H1 (cell line): Measurements from ENCODE around the gene ORMDL2. TPM values are rescaled to one million over a fixed set of nuclear protein-coding genes. Genes with fewer than 3 reads are reported as not detected.

Source experiments
- CTCF ChIA-PET: fragments of 300-600 bp; sonication (Branson Sonifier 250); formaldehyde crosslinking; loops from one replicate; lab custom pipeline; 2021; ENCODE audit not compliant: partially characterized antibody; lab: Charles Lee
- POLR2A ChIA-PET: fragments of 300-600 bp; sonication (Branson Sonifier 250); formaldehyde crosslinking; loops from one replicate; lab custom pipeline; 2021; ENCODE audit warnings: inconsistent platforms; ENCODE audit not compliant: partially characterized antibody; lab: Charles Lee
- DNase-seq, 2 experiments: peaks; one replicate each; pipeline versions ENCODE4 v3.0.0 to v3.0.0-alpha.2; 2010 to 2022; ENCODE audit warnings: low spot score in 2 of 2, low read depth in 1 of 2, mixed read lengths in 1 of 2
- FAIRE-seq: peaks from 2 replicates; lab custom pipeline; 2011; peaks lifted over from hg19 to GRCh38; lab: Jason Lieb, UNC
- H2AFZ ChIP-seq: 2 replicates; pipeline ENCODE4 v1.8.1; 2012; ENCODE audit warnings: low read length, inconsistent platforms
- H2AK5ac ChIP-seq: 2 replicates; pipeline ENCODE4 v1.6.1; 2013; ENCODE audit warnings: low read depth, low read length
- H2BK120ac ChIP-seq: replicated peaks from 2 replicates; pipeline ENCODE3; 2013; ENCODE audit warnings: low read depth, low read length, inconsistent platforms
- H2BK12ac ChIP-seq: 2 replicates; pipeline ENCODE4 v1.6.1; 2013; ENCODE audit warnings: low read depth, low read length
- H2BK15ac ChIP-seq: 2 replicates; pipeline ENCODE4 v1.6.1; 2013; ENCODE audit warnings: low read length
- H2BK20ac ChIP-seq: 2 replicates; pipeline ENCODE4 v1.6.1; 2013; ENCODE audit warnings: low read length
- H2BK5ac ChIP-seq: 2 replicates; pipeline ENCODE4 v1.6.1; 2013; ENCODE audit warnings: low read depth, low read length
- H3K14ac ChIP-seq: 2 replicates; pipeline ENCODE4 v1.6.1; 2013; ENCODE audit warnings: inconsistent platforms; ENCODE audit not compliant: insufficient read length
- H3K18ac ChIP-seq: 2 replicates; pipeline ENCODE4 v1.6.1; 2013; ENCODE audit warnings: low read length; ENCODE audit errors: extremely low read depth
- H3K23ac ChIP-seq: 2 replicates; pipeline ENCODE4 v1.6.1; 2013; ENCODE audit warnings: inconsistent platforms; ENCODE audit not compliant: insufficient read length
- H3K23me2 ChIP-seq: 2 replicates; pipeline ENCODE4 v1.6.1; 2013; ENCODE audit warnings: low read depth, low read length
- H3K27ac ChIP-seq: 2 replicates; pipeline ENCODE4 v1.6.1; 2011; ENCODE audit warnings: low read depth, low read length, inconsistent platforms
- H3K27me3 ChIP-seq, 4 experiments: replicated peaks in 1 of 4; 1 replicate in 1 of 4; 2 replicates in 3 of 4; pipeline versions ENCODE4 v1.6.1 to v1.8.1; 2011 to 2013; ENCODE audit warnings: low read length in 3 of 4, mild to moderate bottlenecking in 3 of 4, inconsistent platforms in 2 of 4, mixed read lengths in 2 of 4, moderate library complexity in 1 of 4; ENCODE audit not compliant: control insufficient read depth in 3 of 4, insufficient read depth in 3 of 4; ENCODE audit errors: extremely low read depth in 1 of 4
- H3K36me3 ChIP-seq, 4 experiments: 2 replicates each; pipeline versions ENCODE4 v1.6.1 to v1.8.1; 2011 to 2013; ENCODE audit warnings: mild to moderate bottlenecking in 4 of 4, low read length in 3 of 4, moderate library complexity in 2 of 4, control low read depth in 1 of 4, inconsistent platforms in 1 of 4; ENCODE audit not compliant: insufficient read depth in 4 of 4, control insufficient read depth in 2 of 4
- H3K4ac ChIP-seq: replicated peaks from 2 replicates; pipeline ENCODE3; 2013; ENCODE audit warnings: low read length, low read depth, mixed read lengths, inconsistent platforms; ENCODE audit not compliant: insufficient read length
- H3K4me1 ChIP-seq, 4 experiments: replicated peaks in 1 of 4; 1 replicate in 1 of 4; 2 replicates in 3 of 4; pipeline versions ENCODE4 v1.6.1 to v1.8.1; 2011 to 2013; ENCODE audit warnings: low read length in 3 of 4, inconsistent platforms in 2 of 4, mixed read lengths in 1 of 4; ENCODE audit not compliant: insufficient read depth in 4 of 4, control insufficient read depth in 3 of 4
- H3K4me2 ChIP-seq, 2 experiments: 2 replicates each; pipeline versions ENCODE4 v1.6.1 to v1.8.1; 2011 to 2013; ENCODE audit warnings: low read depth in 2 of 2, low read length in 2 of 2, control low read depth in 1 of 2, inconsistent platforms in 1 of 2, mild to moderate bottlenecking in 1 of 2; ENCODE audit not compliant: insufficient read depth in 1 of 2
- H3K4me3 ChIP-seq, 4 experiments: fragments of 200-600, 300-600 bp in 1 of 4; sonication (generic), shearing (Covaris generic), sonication (Bioruptor Twin) in 1 of 4; 2 replicates each; pipeline versions ENCODE4 v1.5.1 to v1.8.1; 2011 to 2016; ENCODE audit warnings: low read length in 4 of 4, low read depth in 3 of 4, control low read depth in 2 of 4, inconsistent platforms in 2 of 4, mild to moderate bottlenecking in 2 of 4, mixed read lengths in 1 of 4, moderate library complexity in 1 of 4; ENCODE audit not compliant: insufficient read depth in 2 of 4; ENCODE audit errors: extremely low read depth in 1 of 4
- H3K56ac ChIP-seq: replicated peaks from 2 replicates; pipeline ENCODE3; 2013; ENCODE audit warnings: low read depth, mild to moderate bottlenecking, mixed read lengths, low read length, inconsistent platforms; ENCODE audit not compliant: insufficient read length
- H3K79me1 ChIP-seq: 2 replicates; pipeline ENCODE4 v1.6.1; 2013; ENCODE audit warnings: low read depth, low read length, control low read depth
- H3K79me2 ChIP-seq, 2 experiments: 2 replicates each; pipeline versions ENCODE4 v1.6.1 to v1.8.1; 2012 to 2013; ENCODE audit warnings: low read length in 2 of 2, mild to moderate bottlenecking in 2 of 2, inconsistent platforms in 1 of 2; ENCODE audit not compliant: insufficient read depth in 2 of 2, control insufficient read depth in 1 of 2
- H3K9ac ChIP-seq, 4 experiments: replicated peaks in 1 of 4; 1 replicate in 1 of 4; 2 replicates in 3 of 4; pipeline versions ENCODE4 v1.6.1 to v1.8.1; 2011 to 2013; ENCODE audit warnings: low read depth in 3 of 4, low read length in 3 of 4, control low read depth in 2 of 4, mild to moderate bottlenecking in 2 of 4, moderate library complexity in 2 of 4, inconsistent platforms in 1 of 4; ENCODE audit errors: extremely low read depth in 1 of 4
- H3K9me3 ChIP-seq, 2 experiments: 2 replicates each; pipeline versions ENCODE4 v1.6.1 to v1.8.1; 2012 to 2013; ENCODE audit warnings: mild to moderate bottlenecking in 2 of 2, moderate library complexity in 2 of 2, control low read depth in 1 of 2, inconsistent platforms in 1 of 2, low read depth in 1 of 2, low read length in 1 of 2, mixed read lengths in 1 of 2; ENCODE audit not compliant: insufficient read depth in 2 of 2
- H4K20me1 ChIP-seq, 2 experiments: replicated peaks in 1 of 2; 2 replicates each; pipeline versions ENCODE3 to v1.8.1; 2011 to 2013; ENCODE audit warnings: inconsistent platforms in 2 of 2, low read length in 2 of 2, mild to moderate bottlenecking in 1 of 2; ENCODE audit not compliant: insufficient read depth in 2 of 2, control insufficient read depth in 1 of 2
- H4K5ac ChIP-seq: 2 replicates; pipeline ENCODE4 v1.6.1; 2013; ENCODE audit warnings: low read length, low read depth, mixed read lengths, inconsistent platforms; ENCODE audit not compliant: insufficient read length
- H4K8ac ChIP-seq: 2 replicates; pipeline ENCODE4 v1.8.0; 2013; ENCODE audit warnings: mild to moderate bottlenecking, moderate library complexity, low read length, inconsistent platforms; ENCODE audit not compliant: insufficient read depth; ENCODE audit errors: extremely low read depth
- H4K91ac ChIP-seq: replicated peaks from 2 replicates; pipeline ENCODE3; 2013; ENCODE audit warnings: low read length, mixed read lengths, inconsistent platforms; ENCODE audit not compliant: insufficient read length
- BACH1 ChIP-seq: IDR thresholded peaks from 2 replicates; pipeline ENCODE4 v1.6.1; 2012; ENCODE audit warnings: low read length, improper control_type of control experiment
- BRCA1 ChIP-seq: IDR thresholded peaks from 2 replicates; pipeline ENCODE4 v1.6.1; 2012; ENCODE audit warnings: low read depth, low read length, improper control_type of control experiment
- CBX5 ChIP-seq: fragments of 300-800, 300-1000 bp; sonication (generic); IDR thresholded peaks from 2 replicates; pipeline ENCODE4 v1.7.1; 2016; ENCODE audit warnings: antibody characterized with exemption, low read length, low read depth
- E2F6 ChIP-seq: IDR thresholded peaks from 2 replicates; pipeline ENCODE4 v1.6.1; 2012; ENCODE audit warnings: inconsistent platforms
- EP300 ChIP-seq, 2 experiments: IDR thresholded peaks; 1 replicate in 1 of 2; 2 replicates in 1 of 2; pipeline ENCODE4 v1.6.1; 2011 to 2012; ENCODE audit warnings: low read depth in 2 of 2, low read length in 2 of 2, mild to moderate bottlenecking in 2 of 2, borderline replicate concordance in 1 of 2, inconsistent platforms in 1 of 2, moderate library complexity in 1 of 2
- GABPA ChIP-seq: IDR thresholded peaks from 2 replicates; pipeline ENCODE4 v1.6.1; 2011; ENCODE audit warnings: mild to moderate bottlenecking, low read length, moderate library complexity, borderline replicate concordance; ENCODE audit not compliant: insufficient read depth
- HDAC6 ChIP-seq: IDR thresholded peaks from one replicate; pipeline ENCODE4 v1.7.1; 2012; ENCODE audit warnings: low read depth, mild to moderate bottlenecking, inconsistent platforms, low read length, moderate library complexity
- KDM5A ChIP-seq: fragments of 200-600 bp; IDR thresholded peaks from 2 replicates; pipeline ENCODE4 v1.7.1; 2012; ENCODE audit warnings: mild to moderate bottlenecking, low read length, inconsistent platforms, mixed read lengths
- RFX5 ChIP-seq: IDR thresholded peaks from 2 replicates; pipeline ENCODE4 v1.6.1; 2011; ENCODE audit warnings: low read depth, low read length, improper control_type of control experiment, borderline replicate concordance
- SIRT6 ChIP-seq: IDR thresholded peaks from one replicate; pipeline ENCODE4 v1.7.1; 2012; ENCODE audit warnings: low read length, inconsistent platforms
- SP4 ChIP-seq: IDR thresholded peaks from 2 replicates; pipeline ENCODE4 v1.6.1; 2012; ENCODE audit warnings: low read length, inconsistent platforms
- TAF1 ChIP-seq: IDR thresholded peaks from 2 replicates; pipeline ENCODE4 v1.6.1; 2011; ENCODE audit warnings: mild to moderate bottlenecking, low read depth, low read length
- TEAD4 ChIP-seq: IDR thresholded peaks from 2 replicates; pipeline ENCODE4 v1.6.1; 2012; ENCODE audit warnings: low read depth, low read length, inconsistent platforms, mixed read lengths
- ZNF274 ChIP-seq: IDR thresholded peaks from 2 replicates; pipeline ENCODE4 v1.7.0; 2012; ENCODE audit warnings: low read length, borderline replicate concordance; ENCODE audit errors: extremely low read depth
- WGBS, 2 experiments: shearing (Covaris generic) in 1 of 2; methylation state at CpG; one replicate each; pipeline versions ENCODE4 v1.1.6 to v1.1.7; 2013 to 2015; ENCODE audit warnings: low lambda C conversion rate in 2 of 2, mixed read lengths in 2 of 2, inconsistent platforms in 1 of 2, low coverage in 1 of 2, missing lambda C conversion rate in 1 of 2; ENCODE audit not compliant: insufficient replicate concordance in 2 of 2, insufficient coverage in 1 of 2, insufficient read length in 1 of 2; ENCODE audit errors: extremely low coverage in 1 of 2, missing lambda C conversion rate in 1 of 2; 5-methylcytosine and 5-hydroxymethylcytosine counted together
- polyA plus RNA-seq, 7 experiments: library from polyadenylated mRNA; depleted of rRNA in 3 of 7; stranded (reverse) in 5 of 7; unstranded in 2 of 7; fragments of >200 nt in 5 of 7; fragments of 200-250 nt in 2 of 7; gene quantifications; 1 replicate in 5 of 7; 2 replicates in 1 of 7; 4 replicates in 1 of 7; pipeline versions ENCODE4 v1.2.1 to v1.2.3, GENCODE V29; 2011 to 2013; ENCODE audit warnings: missing spikeins in 2 of 7, mixed read lengths in 2 of 7
- total RNA-seq: library from RNA; stranded (reverse); fragmentation: NEBNext Ultra II Directional; extraction: Animal tissue kit (Norgen Biotek cat#: 25700); gene quantifications from 2 replicates; pipeline ENCODE4 v1.2.1, GENCODE V29; 2021

ORMDL2 gene
- total and polyA plus RNA-seq, 2 of the 8 experiments (the other 6 are each of a cell fraction or from before 2014, with no cell fraction given) = 39.0 to 65.6 TPM

DNA sequence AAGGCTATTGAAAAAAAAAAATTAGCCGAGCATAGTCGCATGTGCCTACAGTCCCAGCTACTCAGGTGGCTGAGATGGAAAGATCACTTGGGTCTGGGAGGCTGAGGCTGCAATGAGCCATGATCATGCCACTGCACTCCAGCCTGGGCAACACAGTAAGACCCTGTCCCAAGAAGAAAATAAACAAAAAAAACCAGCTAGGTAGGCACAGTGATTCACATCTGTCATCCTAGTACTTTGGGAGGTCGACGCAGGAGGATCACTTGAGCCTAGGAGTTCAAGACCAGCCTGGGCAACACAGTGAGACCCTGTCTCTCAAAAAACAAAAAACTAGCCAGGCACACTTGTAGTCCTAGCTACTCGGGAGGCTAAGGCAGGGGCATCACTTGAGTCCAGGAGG is 8.6 kb upstream of the ORMDL2 start:
- no peak overlapping the region for H3K4me2 ChIP-seq
- H3K4ac ChIP-seq = no peak overlapping the region
- peaks cover 0 to 15% (median 3%) of the 10 kb centered on the region in 4 experiments; a peak in 5 of 8 replicates for H3K36me3 ChIP-seq
- H4K5ac ChIP-seq = no peak overlapping the region
- WGBS, 2 experiments = 95% methylated on average over 5 of the region's 5 CpGs; no CpG with 5 or more reads in 1 of the 2 experiments
- H2AK5ac ChIP-seq = no peak overlapping the region
- H2BK120ac ChIP-seq = no peak overlapping the region
- no peak overlapping the region for H3K23ac ChIP-seq
- peaks cover 0 to 7% (median 3%) of the 10 kb centered on the region in 4 experiments; a peak in 5 of 7 replicates for H3K4me1 ChIP-seq
- H2AFZ ChIP-seq = no peak overlapping the region
- H3K27me3 ChIP-seq = no peaks in the 10 kb centered on the region
- H2BK12ac ChIP-seq = no peak overlapping the region
- H4K8ac ChIP-seq = no peak overlapping the region
- H2BK15ac ChIP-seq = no peak overlapping the region
- CTCF ChIA-PET = interaction anchor here (0.5 to 18.0 kb wide), 2 partner anchors 68 to 713 kb away, joined by 3 to 224 read pairs; partner anchors contain the start of genes GDF11 and RBMS2
- H3K4me3 ChIP-seq = no peak overlapping the region
- H3K79me2 ChIP-seq = peaks cover 34 to 98% of the 10 kb centered on the region in 2 experiments
- POLR2A ChIA-PET = interaction anchor here (0.6 to 14.0 kb wide), 7 partner anchors 12 to 235 kb away, joined by 3 to 133 read pairs (median 3); partner anchors contain the start of genes ORMDL2 and SARNP
- peaks cover 5 to 10% of the 10 kb centered on the region in 2 experiments for H4K20me1 ChIP-seq
- no peak overlapping the region for H3K18ac ChIP-seq
- no peak overlapping the region for H2BK5ac ChIP-seq
- no peaks in the 10 kb centered on the region for H3K9me3 ChIP-seq
- H3K27ac ChIP-seq = no peak overlapping the region
- H3K56ac ChIP-seq = no peak overlapping the region
- no peak overlapping the region for H4K91ac ChIP-seq
- DNase-seq = no peak
- no peak for FAIRE-seq
- peaks cover under 1% of the 10 kb centered on the region; the same call in 1 of the 2 replicates for H3K23me2 ChIP-seq
- peaks cover 5% of the 10 kb centered on the region; the same call in 1 of the 2 replicates for H3K79me1 ChIP-seq
- H2BK20ac ChIP-seq = no peak overlapping the region
- no peak overlapping the region for H3K9ac ChIP-seq
- no peak overlapping the region for H3K14ac ChIP-seq
- no peak for TF ChIP-seq HDAC6
- TF ChIP-seq TEAD4 = no peak
- TF ChIP-seq ZNF274 = no peak
- no peak for TF ChIP-seq GABPA
- no peak for TF ChIP-seq SP4
- no peak for TF ChIP-seq KDM5A
- no peak for TF ChIP-seq E2F6
- TF ChIP-seq EP300 (IDR thresholded peaks at IDR 0.05; ENCODE audit: borderline replicate concordance in 1 of 2, low read depth in 2 of 2, low read length in 2 of 2) = no peak
- no peak for TF ChIP-seq TAF1
- no peak for TF ChIP-seq RFX5
- TF ChIP-seq SIRT6 = no peak
- no peak for TF ChIP-seq BACH1
- no peak for TF ChIP-seq BRCA1
- TF ChIP-seq CBX5 = no peak
